HG03469 (cell line): ENCODE results near the gene CYP27B1.
"Not testable (repeated sequence)": the region's sequence is repeated elsewhere in the genome, so short reads cannot be mapped to it uniquely, and the experiment has no call there.

Source experiments
- ATAC-seq: cut with Tn5 transposase; IDR thresholded peaks from one replicate; pipeline ENCODE4 v1.9.1; 2021; ENCODE audit warnings: mild to moderate bottlenecking, moderate library complexity, moderate number of reproducible peaks; ENCODE audit not compliant: unreplicated experiment

CYP27B1 gene

GRCh38 chr12:57793920-57794319 lies 27.0 kb upstream of the CYP27B1 start:
- no peak for ATAC-seq

- ATAC-seq, result no peak
Measured at GRCh38 chr12:57783861-57784260, 17.0 kb upstream of the CYP27B1 start.

GRCh38 chr12:57783466-57783801 lies 16.6 kb upstream of the CYP27B1 start:
- ATAC-seq, result no peak

DNA sequence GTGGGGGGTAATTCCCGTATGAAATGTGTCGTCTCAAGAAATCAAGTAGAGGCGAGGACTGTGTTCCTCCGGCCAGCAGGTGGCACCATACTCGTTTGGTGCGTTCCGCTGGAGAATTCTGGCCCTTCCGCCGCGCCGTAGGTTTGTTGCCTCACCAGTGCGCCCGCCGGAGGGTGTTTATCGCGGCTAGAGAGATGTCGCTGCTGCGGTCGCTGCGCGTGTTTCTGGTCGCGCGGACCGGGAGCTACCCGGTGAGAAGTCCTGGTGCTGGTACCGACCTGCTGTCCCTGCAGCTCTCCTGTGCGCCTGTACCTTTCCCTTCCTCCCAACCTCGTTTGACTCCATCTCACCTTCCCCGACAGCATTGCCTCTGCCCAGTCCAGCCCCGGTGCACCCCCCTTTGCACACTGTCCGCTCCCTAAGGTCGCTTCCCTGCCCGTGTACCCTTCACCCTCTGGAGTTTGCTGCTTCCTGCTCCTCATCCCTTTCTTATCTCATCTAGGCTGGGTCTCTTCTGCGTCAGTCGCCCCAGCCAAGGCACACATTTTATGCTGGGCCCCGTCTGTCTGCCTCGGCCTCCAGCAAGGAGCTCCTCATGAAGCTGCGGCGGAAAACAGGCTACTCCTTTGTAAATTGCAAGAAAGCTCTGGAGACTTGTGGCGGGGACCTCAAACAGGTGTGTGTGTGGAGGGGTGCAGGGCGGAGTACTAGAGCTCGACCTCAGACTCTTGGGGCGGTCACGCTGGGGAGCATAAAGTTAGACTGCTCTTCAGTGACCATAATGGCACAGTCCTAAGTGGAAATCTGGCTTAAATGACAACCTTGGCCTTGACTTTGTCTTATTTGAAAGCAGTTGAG lies 16.0 kb upstream of the CYP27B1 start, which contains the start of gene TSFM:
TSS of gene TSFM (plus strand) at position 180 of the 858 bp plus-strand sequence. CDS start at position 195, 15 bp downstream.
- ATAC-seq, result peak; percentile 42

DNA sequence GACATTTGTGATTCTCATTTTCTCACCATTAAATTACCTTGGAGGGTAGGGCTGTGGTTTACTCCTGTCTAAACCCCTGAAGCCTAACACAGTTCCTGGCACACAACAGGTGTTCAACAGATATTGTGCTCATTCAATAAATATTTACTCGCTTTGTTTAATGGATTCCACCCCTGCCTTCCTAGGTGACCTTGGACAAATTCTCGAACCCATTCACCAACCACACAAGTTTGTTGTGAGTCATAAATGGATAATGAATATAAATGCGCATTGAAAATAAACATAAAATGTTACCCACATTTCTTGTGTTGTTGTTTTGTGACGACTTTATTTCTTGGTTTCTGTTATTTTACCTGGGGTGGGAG lies 15.3 kb upstream of the CYP27B1 start:
- no peak for ATAC-seq

GRCh38 chr12:57781801-57782200 lies 14.9 kb upstream of the CYP27B1 start:
- no peak for ATAC-seq

- no peak for ATAC-seq
Measured at GRCh38 chr12:57781244-57781643, 14.4 kb upstream of the CYP27B1 start.

- ATAC-seq, result no peak
Measured at GRCh38 chr12:57780284-57780897, 13.5 kb upstream of the CYP27B1 start.

DNA sequence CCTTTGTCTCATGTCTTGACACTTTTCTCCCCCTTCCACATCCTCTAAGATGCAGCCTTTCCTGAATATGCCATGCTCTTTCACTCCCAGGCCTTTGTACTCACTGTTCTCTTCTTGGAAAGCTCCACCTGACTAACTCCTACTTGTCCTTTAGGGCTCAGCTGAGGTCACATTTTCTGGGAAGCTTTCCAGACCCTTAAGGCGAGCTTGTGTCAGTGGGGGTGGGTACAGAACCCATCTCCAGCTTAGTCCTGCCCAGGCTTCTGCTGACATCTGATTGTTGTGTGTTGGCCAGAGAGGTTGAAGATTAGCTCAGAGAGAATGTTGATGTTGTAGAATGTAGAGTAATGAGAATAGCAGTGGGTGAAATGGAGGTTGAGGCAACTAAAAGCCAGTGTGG lies 12.9 kb upstream of the CYP27B1 start:
- ATAC-seq, result no peak

DNA sequence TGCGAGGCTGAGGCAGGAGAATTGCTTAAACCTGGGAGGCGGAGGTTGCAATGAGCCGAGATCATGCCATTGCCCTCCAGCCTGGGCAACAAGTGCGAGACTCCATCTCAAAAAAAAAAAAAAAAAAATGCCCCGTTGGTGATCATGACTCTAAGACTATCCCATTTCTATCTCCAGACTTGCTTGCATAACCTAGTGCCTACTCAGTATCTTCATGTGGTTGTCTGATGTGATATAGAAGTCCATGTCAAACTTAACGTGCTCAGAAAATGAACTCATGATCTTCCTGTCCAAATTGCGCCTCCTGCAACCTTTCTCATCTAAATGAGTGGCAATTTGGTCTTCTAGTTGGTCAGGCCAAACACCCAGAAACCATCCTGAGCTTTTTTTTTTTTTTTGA lies 11.0 kb upstream of the CYP27B1 start:
- no peak for ATAC-seq

- no peak for ATAC-seq
Measured at GRCh38 chr12:57777367-57777766, 10.5 kb upstream of the CYP27B1 start.

DNA sequence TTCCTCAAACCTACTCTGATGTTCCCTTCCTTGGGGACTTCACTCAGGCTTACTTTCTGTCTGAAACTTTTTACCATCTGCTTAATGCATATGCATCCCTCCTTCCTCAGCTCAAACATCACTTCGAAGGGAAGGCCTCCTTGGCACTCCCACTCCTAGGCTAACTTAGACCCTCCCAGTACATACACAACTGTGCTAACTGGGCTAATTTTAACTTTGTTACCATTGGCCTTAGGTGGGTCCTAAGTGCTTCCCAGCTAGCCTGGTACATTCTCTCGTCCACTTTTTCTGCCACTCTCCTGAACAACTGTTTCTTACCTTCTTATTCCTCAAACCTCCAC lies 9.3 kb upstream of the CYP27B1 start:
- no peak for ATAC-seq

DNA sequence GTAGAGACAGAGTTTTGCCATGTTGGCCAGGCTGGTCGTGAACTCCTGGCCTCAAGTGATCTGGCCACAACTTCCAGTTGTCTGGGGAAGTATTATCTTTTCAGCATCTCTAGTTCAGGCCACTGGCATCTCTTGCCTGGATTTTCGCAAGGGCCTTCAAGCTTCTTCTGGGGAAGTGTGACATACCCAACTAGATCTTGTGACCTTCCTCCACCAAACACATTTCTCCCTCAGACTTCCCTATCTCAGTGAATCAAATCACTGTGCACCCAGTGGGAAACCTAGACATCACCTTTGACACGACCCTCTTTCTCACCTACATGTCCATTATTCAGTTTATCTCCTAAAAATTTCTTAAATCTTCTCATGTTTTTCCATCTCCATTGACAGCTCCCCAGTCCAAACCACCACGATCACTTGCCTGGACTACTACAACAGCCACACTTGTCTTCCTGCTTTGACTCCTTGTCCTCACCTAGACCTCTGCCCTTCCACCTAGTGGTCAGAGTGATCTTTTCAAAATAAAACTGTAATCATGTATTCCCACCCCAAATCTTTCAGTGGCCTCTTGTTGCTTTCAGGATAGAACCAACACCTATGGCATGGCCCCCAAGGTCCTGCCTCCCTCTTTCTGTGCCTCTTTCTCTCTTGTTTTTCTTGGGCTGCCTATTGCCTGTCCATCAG lies 8.8 kb upstream of the CYP27B1 start:
- ATAC-seq, result no peak

GRCh38 chr12:57775044-57775443 lies 8.2 kb upstream of the CYP27B1 start:
- no peak for ATAC-seq

DNA sequence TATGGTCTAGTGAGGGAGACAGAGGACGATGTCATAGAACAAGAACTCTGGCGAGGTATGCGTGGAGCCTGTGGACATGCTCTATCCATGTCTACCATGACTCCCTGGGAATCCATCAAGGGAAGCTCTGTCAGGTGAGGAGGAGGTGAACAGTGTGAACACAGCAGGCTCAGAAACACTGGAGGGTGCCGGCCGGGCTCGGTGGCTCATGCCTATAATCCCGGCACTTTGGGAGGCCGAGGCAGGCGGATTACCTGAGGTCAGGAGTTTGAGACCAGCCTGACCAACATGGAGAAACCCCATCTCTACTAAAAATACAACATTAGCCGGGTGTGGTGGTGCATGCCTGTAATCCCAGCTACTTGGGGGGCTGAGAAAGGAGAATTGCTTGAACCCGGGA lies 7.8 kb upstream of the CYP27B1 start:
- ATAC-seq, result not testable (repeated sequence)

DNA sequence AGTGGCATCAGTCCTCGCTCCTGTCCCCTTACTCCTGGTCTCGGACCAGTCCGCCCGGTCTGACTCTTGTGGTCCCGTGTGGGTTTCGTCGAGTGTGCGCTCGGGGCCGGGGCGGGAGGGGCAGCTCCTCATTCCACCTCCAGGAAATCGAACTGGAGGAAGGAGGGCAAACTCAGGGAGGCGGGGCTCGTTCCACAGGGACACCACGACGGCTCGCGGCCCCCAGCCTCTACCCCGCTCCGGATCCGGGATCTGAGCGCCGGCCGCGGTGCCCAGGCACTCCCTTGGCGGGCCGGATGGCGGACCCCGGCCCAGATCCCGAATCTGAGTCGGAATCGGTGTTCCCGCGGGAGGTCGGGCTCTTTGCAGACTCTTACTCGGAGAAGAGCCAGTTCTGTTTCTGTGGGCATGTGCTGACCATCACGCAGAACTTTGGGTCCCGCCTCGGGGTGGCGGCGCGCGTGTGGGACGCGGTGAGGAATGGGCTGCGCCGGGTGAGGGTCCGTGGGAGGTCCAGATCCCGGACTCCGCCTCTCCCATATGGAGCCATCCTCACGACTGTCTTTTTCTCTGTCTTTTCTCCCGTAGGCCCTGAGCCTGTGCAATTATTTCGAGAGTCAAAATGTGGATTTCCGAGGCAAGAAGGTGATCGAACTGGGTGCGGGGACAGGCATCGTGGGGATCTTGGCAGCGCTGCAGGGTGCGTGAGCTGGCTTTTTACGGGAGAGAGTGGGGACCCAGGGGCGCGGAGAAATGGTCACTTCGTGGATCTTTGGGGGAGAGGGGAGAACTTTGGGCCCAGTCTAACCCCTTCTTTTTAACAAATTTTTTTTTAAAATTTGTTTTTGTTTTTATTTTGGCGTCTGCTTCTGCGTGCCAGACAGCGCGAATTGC lies 5.8 kb upstream of the CYP27B1 start, which contains the start of gene EEF1AKMT3:
TSS of gene EEF1AKMT3 (plus strand) at position 186 of the 894 bp plus-strand sequence. CDS start at position 297, 111 bp downstream.
- peak; percentile 21 for ATAC-seq

DNA sequence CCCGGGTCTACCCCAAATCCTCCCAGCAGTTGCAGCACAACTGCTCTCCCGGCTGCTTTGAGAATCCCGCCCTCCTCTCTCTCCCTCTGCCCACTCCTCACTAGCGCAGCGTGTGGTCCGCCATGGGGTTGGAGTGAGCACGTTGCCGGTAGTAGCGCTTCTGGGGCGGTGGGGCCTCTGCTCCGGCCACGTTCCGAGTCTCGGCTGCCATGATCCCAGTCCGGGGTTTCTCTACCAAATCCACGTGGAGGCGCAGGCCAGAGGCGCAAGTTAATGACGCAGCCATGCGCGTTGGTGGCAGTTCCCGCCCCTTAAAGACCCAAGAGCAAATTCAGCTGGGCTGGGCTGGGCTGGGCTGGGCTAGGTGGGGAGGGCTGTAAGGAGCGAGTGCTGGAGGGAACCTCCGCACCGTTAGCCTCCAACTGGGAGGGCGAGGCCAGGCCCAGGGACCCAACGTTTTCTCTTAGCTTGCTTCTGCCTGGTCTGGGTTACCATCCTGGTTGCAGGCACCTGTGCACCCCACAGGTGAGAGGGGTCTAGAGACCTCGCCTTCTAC lies 5.1 kb upstream of the CYP27B1 start, which contains the start of gene METTL1:
TSS of gene METTL1 (minus strand) at position 233 of the 556 bp plus-strand sequence. CDS start at position 211, 22 bp downstream.
- ATAC-seq, result peak; percentile 52

- peak; percentile 51 for ATAC-seq
Measured at GRCh38 chr12:57771236-57771872, 4.5 kb upstream of the CYP27B1 start.

DNA sequence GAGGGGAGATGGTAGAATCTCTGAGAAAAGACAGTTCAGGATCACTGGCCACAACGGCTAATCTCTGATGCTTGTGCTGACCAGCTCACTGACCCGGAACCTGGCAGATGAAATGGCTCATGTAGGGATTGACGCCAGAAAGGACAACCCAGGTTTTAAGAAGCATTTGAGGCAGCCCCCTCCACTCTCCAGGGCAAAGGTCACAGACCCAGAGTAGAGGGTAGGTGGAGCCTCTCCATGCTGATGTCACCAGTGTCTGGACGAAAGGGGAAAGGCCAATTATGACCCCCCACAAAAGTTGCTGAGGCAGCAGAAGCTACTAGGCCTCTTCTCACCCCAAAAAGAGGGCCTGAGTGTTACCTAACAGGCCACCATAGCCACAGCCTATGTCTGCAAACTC lies 3.9 kb upstream of the CYP27B1 start:
- ATAC-seq, result no peak

- no peak for ATAC-seq
Measured at GRCh38 chr12:57769594-57769993, 2.7 kb upstream of the CYP27B1 start.
